ENCODE results near the gene PANX2.

PANX2 gene

DNA sequence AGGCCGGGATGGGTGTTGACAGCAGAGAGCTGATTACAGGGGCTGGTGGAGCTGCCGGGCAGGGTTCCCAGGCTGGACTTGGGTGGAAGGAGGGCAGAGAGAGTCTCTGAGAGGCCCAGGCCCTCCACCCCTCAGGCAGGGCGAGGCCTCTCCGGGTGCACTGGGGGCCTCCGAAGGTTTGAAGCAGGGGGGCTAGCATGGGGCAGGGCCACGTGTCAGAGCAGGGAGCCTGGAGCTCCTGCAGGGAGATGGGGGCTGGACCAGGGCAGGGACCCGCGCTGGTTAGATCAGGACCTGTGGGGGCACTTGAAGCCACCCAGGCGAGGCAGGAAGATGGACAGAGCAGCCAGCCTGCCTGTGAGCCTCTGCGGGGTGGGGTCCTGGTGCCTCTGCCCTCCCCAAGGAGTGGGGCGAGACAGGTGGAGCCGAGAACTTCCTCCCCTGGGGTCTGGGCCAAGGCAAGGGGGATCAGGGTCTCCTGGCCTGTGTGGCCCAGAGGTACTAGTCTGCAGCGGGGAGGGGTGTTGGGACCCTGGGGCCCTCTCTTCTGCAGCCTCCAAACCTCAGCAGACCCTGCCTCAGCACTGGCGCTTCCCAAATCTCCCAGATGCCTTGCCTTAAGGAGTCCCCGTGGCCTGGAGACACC is 911 bp downstream of the PANX2 start:
- TF ChIP-seq GATA1 (IDR thresholded peaks at IDR 0.05; ENCODE audit: low read depth, low read length) (no peak), POLR2A (IDR thresholded peaks at IDR 0.05; ENCODE audit: low read length) (no peak)
- no peak for DNase-seq

DNA sequence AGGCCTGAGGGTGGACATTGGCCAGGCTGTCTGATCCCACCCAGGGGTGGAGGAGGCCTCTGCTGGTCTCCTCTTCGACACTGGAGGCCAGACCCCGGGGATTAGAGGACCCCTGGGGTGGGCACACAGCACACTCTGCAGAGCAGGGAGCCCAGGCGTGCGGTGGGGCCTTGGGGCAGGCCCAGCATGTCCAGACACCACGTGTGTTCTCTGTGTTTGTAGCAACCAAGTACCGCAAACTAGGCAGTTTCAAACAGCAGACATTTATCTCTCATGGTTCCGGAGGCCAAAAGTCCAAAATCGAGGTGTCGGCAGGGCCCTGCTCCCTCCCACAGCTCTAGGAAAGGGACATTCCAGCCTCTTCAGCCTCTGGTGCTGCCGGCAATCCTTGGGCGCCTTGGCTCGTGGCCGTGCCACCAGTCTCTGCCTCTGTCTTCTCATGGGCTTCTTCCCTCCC is 1.5 kb downstream of the PANX2 start:
- no peak for TF ChIP-seq POLR2A (IDR thresholded peaks at IDR 0.05; ENCODE audit: low read length)
- no peak for TF ChIP-seq GATA1 (IDR thresholded peaks at IDR 0.05; ENCODE audit: low read depth, low read length)
- DNase-seq: no peak

DNA sequence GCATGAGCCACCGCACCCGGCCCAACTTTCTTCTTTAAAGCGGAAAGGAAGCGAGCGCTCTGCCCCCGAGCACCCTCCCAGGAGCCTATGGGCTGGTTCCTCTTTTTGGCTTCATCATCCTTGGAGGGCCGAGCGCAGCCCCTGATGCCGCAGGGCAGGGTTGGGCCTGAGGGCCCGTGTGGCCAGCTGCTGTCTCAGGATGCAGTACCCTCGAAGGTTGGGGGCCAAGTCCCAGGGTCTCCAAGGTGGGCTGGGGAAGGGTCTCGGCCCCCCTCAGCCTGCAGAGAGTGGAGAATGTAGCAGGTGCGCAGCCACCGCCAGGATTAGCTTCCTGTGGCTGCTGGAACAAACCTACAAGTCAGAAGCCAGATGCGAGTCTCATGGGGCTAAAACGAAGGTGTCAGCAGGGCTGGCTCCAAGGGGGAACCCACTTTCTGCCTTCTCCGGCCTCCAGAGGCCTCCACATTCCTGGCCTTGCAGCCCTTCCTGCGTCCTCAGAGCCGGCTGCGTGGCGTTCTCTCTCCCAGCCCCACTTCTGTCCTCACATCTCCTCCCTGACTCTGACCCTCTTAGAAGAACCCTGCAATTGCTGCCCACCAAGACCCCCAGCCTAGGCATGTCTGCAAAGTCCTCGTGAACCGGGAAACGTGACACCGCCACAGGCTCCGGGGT is 2.9 kb downstream of the PANX2 start:
- DNase-seq: no peak
- TF ChIP-seq POLR2A (IDR thresholded peaks at IDR 0.05; ENCODE audit: low read length) (no peak), GATA1 (IDR thresholded peaks at IDR 0.05; ENCODE audit: low read depth, low read length) (no peak)

DNA sequence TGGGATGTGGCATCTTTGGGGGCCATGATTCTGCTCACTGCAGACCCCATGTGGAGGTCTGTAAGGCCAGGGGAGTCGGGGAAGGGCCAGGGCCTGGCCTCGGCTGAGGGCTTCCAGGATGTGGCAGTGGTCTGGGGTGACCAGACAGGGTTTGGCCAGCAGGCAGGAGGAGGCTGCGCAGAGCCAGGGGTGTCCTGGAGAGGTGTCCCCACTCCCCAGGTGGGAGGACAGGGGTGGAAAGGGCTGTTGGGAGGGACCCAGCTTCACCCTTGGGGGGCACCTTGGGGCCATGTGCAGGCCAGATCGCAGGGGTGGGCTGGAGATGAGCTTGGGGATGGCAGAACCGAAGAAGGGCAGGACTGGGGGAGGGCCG is 3.4 kb downstream of the PANX2 start:
- no peak for TF ChIP-seq GATA1 (IDR thresholded peaks at IDR 0.05; ENCODE audit: low read depth, low read length)
- TF ChIP-seq POLR2A (IDR thresholded peaks at IDR 0.05; ENCODE audit: low read length): no peak
- DNase-seq: no peak

DNA sequence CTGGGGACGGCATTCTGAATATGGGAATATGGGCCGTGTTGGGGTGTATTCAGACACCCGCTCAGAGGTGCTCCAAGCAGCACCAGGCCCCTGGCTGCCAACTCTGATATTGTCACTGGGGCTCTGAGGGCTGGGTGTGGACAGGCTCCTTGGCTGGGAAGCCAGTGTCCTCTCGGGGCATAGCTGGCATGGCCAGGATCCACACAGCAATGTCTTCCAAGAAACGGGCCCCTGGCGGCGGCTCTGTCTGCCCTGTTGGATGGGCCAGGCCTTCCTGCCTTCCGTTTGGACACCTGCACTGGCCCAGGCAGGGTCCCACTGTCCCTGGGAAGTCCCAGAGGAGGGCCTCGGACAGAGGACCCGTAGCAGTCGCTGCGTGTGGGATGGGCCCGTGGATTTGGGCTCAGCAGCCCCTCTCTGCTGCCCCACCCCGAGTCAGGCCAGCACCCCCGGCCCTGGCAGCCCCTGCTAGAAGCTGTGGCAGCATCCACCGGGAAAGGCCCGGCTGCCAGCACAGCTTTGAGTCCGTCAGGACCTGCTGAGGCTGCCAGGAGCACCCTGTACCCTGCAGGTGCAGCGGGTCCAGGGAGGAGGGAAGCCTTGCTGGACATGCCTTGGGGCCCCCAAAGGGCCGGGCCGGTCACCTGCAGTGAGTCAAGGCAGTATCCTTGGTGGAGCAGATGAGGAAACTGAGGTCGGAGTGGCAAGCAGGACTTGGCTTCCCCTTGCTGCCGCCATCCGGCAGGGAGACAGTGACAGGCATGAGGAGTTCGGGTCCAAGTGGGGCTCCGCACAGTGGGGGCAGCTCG is 4.1 kb downstream of the PANX2 start:
- TF ChIP-seq POLR2A (IDR thresholded peaks at IDR 0.05; ENCODE audit: low read length) (no peak), GATA1 (IDR thresholded peaks at IDR 0.05; ENCODE audit: low read depth, low read length) (no peak)

DNA sequence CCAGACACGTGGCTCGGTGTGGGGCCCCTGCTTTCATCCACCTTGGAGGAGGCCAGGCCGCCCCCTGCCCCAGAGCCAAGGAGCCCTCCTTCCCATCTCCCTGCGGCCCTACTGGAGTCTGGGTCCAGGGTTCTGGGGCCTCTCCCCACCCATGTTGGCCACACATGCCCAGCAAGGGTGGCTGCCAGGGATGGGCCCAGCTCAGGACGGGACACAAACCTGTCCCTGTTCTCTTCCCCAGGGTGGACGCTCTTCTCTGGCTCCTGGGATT is 4.6 kb downstream of the PANX2 start:
- no peak for DNase-seq
- TF ChIP-seq POLR2A (IDR thresholded peaks at IDR 0.05; ENCODE audit: low read length) (no peak), GATA1 (IDR thresholded peaks at IDR 0.05; ENCODE audit: low read depth, low read length) (no peak)

More for the DNA sequence above, 4.1 kb downstream of the PANX2 start:
- no peak for DNase-seq

DNA sequence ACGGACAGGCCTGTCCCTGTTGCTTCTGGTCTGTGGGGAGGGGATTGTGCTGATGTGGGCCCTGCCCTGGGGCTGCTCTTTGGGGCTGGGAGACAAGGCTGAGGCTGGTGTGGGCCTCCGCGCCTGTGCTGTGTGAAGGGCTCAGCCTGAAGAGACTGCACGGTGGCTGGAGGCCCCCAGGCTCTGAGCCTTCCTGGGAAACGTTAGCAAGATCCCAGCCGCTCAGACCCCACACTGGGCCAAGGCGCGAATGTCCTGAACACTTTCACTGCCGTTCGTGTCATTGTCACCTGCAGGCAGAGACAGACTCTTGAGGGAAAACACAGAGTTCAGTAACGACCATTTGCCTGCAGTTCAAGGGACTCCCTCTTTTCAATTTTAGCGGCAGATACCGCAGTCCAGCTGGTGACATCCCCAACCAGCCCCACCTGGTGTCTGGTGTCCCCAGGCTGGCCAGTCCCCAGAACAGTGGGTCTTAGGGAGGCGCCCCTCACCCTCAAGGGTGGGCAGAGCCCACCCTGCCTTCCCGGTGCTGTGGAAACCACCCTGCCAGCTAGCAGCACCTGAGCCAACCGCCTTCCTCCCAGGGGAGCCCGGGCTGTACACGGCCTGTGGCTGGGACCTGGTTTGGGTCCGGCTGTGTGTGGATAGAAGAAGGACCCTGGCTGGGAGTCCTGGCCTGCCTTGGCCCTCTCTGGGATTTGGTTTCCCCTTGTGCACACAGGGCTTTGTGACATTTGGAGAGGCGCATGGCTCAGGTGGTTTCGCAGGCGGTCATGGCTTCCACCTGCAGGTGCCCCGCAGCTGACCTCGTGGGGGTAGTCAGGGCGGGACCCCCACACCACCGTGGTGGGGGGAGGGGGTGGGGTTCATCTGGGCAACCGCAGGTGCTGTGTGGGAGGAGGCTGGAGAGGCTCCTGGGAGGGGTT is 5.7 kb downstream of the PANX2 start:
- TF ChIP-seq POLR2A (IDR thresholded peaks at IDR 0.05; ENCODE audit: low read length): no peak
- TF ChIP-seq GATA1 (IDR thresholded peaks at IDR 0.05; ENCODE audit: low read depth, low read length): no peak
- DNase-seq: no peak

DNA sequence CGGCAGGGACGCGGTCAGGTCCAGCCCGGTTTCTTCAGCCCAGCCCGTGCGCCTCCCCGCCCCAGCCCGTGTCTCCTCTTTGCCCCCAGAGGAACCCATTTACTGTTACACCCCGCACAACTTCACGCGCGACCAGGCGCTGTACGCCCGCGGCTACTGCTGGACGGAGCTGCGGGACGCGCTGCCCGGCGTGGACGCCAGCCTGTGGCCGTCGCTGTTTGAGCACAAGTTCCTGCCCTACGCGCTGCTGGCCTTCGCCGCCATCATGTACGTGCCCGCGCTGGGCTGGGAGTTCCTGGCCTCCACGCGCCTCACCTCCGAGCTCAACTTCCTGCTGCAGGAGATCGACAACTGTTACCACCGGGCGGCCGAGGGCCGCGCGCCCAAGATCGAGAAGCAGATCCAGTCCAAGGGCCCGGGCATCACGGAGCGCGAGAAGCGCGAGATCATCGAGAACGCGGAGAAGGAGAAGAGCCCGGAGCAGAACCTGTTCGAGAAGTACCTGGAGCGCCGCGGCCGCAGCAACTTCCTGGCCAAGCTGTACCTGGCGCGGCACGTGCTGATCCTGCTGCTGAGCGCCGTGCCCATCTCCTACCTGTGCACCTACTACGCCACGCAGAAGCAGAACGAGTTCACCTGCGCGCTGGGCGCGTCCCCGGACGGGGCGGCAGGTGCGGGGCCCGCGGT is 6.5 kb downstream of the PANX2 start:
- no peak for DNase-seq
- no peak for TF ChIP-seq POLR2A (IDR thresholded peaks at IDR 0.05; ENCODE audit: low read length)
- TF ChIP-seq GATA1 (IDR thresholded peaks at IDR 0.05; ENCODE audit: low read depth, low read length): no peak

DNA sequence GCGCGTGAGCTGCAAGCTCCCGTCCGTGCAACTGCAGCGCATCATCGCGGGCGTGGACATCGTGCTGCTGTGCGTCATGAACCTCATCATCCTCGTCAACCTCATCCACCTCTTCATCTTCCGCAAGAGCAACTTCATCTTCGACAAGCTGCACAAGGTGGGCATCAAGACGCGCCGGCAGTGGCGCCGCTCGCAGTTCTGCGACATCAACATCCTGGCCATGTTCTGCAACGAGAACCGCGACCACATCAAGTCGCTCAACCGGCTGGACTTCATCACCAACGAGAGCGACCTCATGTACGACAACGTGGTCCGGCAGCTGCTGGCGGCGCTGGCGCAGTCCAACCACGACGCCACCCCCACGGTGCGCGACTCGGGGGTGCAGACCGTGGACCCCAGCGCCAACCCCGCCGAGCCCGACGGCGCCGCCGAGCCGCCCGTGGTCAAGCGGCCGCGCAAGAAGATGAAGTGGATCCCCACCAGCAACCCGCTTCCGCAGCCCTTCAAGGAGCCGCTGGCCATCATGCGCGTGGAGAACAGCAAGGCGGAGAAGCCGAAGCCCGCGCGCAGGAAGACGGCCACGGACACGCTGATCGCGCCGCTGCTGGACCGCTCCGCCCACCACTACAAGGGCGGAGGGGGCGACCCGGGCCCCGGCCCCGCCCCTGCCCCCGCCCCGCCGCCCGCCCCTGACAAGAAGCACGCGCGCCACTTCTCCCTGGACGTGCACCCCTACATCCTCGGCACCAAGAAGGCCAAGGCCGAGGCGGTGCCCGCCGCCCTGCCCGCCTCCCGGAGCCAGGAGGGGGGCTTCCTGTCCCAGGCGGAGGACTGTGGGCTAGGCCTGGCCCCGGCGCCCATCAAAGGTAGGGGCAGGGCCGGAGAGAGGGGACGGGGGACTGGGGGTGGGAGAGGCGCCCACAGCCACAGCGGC is 7.3 kb downstream of the PANX2 start:
- no peak for DNase-seq
- no peak for TF ChIP-seq POLR2A (IDR thresholded peaks at IDR 0.05; ENCODE audit: low read length)
- TF ChIP-seq GATA1 (IDR thresholded peaks at IDR 0.05; ENCODE audit: low read depth, low read length): no peak

DNA sequence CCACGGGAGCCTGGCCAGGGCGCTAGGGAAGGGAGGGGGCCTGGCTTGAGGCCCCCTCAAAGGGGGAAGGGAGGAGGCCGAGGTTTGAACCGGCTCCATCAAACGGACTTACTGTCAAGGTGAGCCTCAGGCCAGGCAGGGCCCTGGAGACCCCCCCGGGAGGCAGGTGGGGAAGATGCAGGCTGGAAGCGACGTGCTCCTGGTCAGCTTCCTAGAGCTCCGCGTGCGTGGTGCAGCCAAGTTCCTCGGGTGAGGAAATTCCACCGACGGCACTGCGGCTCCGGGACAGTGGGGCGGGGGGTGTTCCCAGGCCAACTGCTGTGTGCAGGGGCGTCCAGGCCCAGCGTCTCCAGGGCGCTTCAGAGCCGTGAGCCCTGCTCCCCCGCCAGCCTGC is 7.9 kb downstream of the PANX2 start:
- no peak for TF ChIP-seq POLR2A (IDR thresholded peaks at IDR 0.05; ENCODE audit: low read length)
- TF ChIP-seq GATA1 (IDR thresholded peaks at IDR 0.05; ENCODE audit: low read depth, low read length): no peak
- DNase-seq: no peak

DNA sequence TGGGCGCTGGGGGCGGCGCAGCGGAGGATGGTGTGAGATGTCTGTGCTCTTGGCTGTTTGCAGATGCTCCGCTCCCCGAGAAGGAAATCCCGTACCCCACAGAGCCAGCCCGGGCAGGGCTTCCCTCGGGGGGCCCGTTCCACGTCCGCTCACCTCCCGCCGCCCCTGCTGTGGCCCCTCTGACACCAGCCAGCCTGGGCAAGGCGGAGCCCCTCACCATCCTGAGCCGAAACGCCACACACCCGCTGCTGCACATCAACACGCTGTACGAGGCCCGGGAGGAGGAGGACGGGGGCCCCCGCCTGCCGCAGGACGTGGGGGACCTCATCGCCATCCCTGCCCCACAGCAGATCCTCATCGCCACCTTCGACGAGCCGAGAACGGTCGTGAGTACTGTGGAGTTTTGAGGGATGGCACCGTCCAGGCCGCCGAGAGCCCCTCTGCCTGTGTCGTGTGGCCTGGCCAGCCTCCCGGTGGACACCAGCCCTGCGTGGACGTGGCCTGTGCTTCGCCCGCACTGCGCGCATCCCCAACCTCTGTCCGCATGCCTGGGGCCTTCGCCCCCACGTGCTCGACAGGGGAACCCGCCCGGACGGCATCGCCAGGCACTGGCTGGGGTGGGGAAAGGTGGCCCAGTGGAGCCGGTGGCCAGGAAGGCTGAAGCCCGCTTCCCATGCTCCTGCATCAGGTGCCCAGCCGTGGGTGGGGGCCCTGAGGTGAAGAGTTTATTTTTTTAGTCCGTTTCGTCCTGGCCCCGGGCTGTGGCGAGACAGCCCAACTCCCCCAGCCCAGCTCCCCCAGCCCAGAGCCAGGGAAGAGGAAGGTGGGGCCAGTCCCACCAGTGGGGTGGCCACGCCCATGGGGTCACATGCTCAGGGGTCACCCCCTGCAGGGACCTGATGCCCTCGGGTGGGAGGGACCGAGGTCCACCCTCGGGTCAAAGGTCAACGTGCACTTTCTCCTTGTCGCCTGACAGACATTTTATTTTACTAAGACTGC is 8.6 kb downstream of the PANX2 start:
- no peak for DNase-seq
- TF ChIP-seq GATA1 (IDR thresholded peaks at IDR 0.05; ENCODE audit: low read depth, low read length) (no peak), POLR2A (IDR thresholded peaks at IDR 0.05; ENCODE audit: low read length) (no peak)

All from erythroblast (primary cell).